MM.1S (cell line): ENCODE data around the gene COMT.

ENCODE experiments used
- DNase-seq: peaks from one replicate; pipeline ENCODE4 v3.0.0-alpha.2; 2015
- H2AFZ ChIP-seq: fragments of 300-600 bp; sonication (generic); 2 replicates; pipeline ENCODE4 v1.6.0; 2016; ENCODE audit warnings: antibody characterized with exemption, low read length
- H3F3A ChIP-seq: fragments of 300-600 bp; sonication (generic); 2 replicates; pipeline ENCODE4 v1.6.1; 2016; ENCODE audit warnings: mild to moderate bottlenecking, antibody characterized with exemption, low read length, moderate library complexity, mixed read lengths; ENCODE audit not compliant: insufficient read depth
- H3K27ac ChIP-seq: fragments of 300-600 bp; sonication (generic); 2 replicates; pipeline ENCODE4 v1.5.1; 2016; ENCODE audit warnings: mild to moderate bottlenecking, low read length
- H3K27me3 ChIP-seq: fragments of 300-600 bp; sonication (generic); replicated peaks from 2 replicates; pipeline ENCODE4 v1.6.0; 2016; ENCODE audit warnings: low read length; ENCODE audit not compliant: insufficient read depth
- H3K36me3 ChIP-seq: fragments of 300-600 bp; sonication (generic); replicated peaks from 2 replicates; pipeline ENCODE4 v1.6.1; 2016; ENCODE audit warnings: mild to moderate bottlenecking, low read length, mixed read lengths; ENCODE audit not compliant: insufficient read depth
- H3K4me1 ChIP-seq: fragments of 300-600 bp; sonication (generic); 2 replicates; pipeline ENCODE4 v1.6.1; 2016; ENCODE audit warnings: low read length, mixed read lengths
- H3K4me2 ChIP-seq: fragments of 300-600 bp; sonication (generic); 2 replicates; pipeline ENCODE4 v1.6.0; 2016; ENCODE audit warnings: low read depth, low read length
- H3K4me3 ChIP-seq: fragments of 300-600 bp; sonication (generic); 2 replicates; pipeline ENCODE4 v1.5.1; 2016; ENCODE audit warnings: low read length, mixed read lengths
- H3K79me2 ChIP-seq: fragments of 300-600 bp; sonication (generic); 2 replicates; pipeline ENCODE4 v1.6.1; 2016; ENCODE audit warnings: mixed run types, low read length, mixed read lengths
- H3K9ac ChIP-seq: fragments of 300-600 bp; sonication (generic); 2 replicates; pipeline ENCODE4 v1.6.1; 2016; ENCODE audit warnings: low read length, mixed read lengths
- H3K9me2 ChIP-seq: fragments of 300-600 bp; sonication (generic); replicated peaks from 2 replicates; pipeline ENCODE4 v1.6.1; 2016; ENCODE audit warnings: mild to moderate bottlenecking, low read length, mixed read lengths; ENCODE audit not compliant: insufficient read depth
- H3K9me3 ChIP-seq: fragments of 300-600 bp; sonication (generic); replicated peaks from 2 replicates; pipeline ENCODE4 v1.6.1; 2016; ENCODE audit warnings: mild to moderate bottlenecking, low read length, mixed read lengths; ENCODE audit not compliant: insufficient read depth
- H4K20me1 ChIP-seq: fragments of 300-600 bp; sonication (generic); 2 replicates; pipeline ENCODE4 v1.6.1; 2016; ENCODE audit warnings: mild to moderate bottlenecking, low read length, moderate library complexity, mixed read lengths; ENCODE audit not compliant: insufficient read depth
- CTCF ChIP-seq: fragments of 300-600 bp; sonication (generic); IDR thresholded peaks from 2 replicates; pipeline ENCODE4 v1.5.1; 2016; ENCODE audit warnings: antibody characterized with exemption, low read length, mixed read lengths
- EZH2 ChIP-seq: fragments of 300-600 bp; sonication (generic); optimal IDR thresholded peaks from 2 replicates; pipeline ENCODE3; 2017; ENCODE audit warnings: low read depth, mild to moderate bottlenecking, antibody characterized with exemption, low read length, mixed read lengths
- EZH2phosphoT487 ChIP-seq: fragments of 300-600 bp; sonication (generic); IDR thresholded peaks from 2 replicates; pipeline ENCODE4 v1.6.1; 2018; ENCODE audit warnings: antibody characterized with exemption, low read length

Gene COMT

GRCh38 chr22:19967850-19968449 is 26.4 kb downstream of the COMT start:
- H4K20me1 ChIP-seq, result no peaks in the 10 kb centered on the region

GRCh38 chr22:19968450-19968891 is 26.9 kb downstream of the COMT start:
- Histone ChIP-seq H3K9ac (no peak overlapping the region), H3K4me2 (no peak overlapping the region), H3K9me2 (no peaks in the 10 kb centered on the region), H2AFZ (no peak overlapping the region), H3K27me3 (no peaks in the 10 kb centered on the region), H4K20me1 (no peaks in the 10 kb centered on the region), H3K4me3 (no peak overlapping the region), H3K27ac (no peak overlapping the region), H3K9me3 (no peaks in the 10 kb centered on the region), H3K36me3 (no peaks in the 10 kb centered on the region), H3K79me2 (no peaks in the 10 kb centered on the region), H3K4me1 (no peaks in the 10 kb centered on the region), H3F3A (no peaks in the 10 kb centered on the region)
- TF ChIP-seq CTCF (no peak), EZH2 (no peak), EZH2phosphoT487 (no peak)
- no peak for DNase-seq

More at GRCh38 chr22:19967850-19968449, 26.4 kb downstream of the COMT start:
- Histone ChIP-seq H3K9me3 (no peaks in the 10 kb centered on the region), H3K79me2 (no peaks in the 10 kb centered on the region), H3K36me3 (no peaks in the 10 kb centered on the region), H3K4me3 (no peak overlapping the region), H3K27me3 (no peaks in the 10 kb centered on the region), H2AFZ (no peak overlapping the region), H3K9ac (no peak overlapping the region), H3F3A (no peaks in the 10 kb centered on the region), H3K4me1 (no peaks in the 10 kb centered on the region), H3K27ac (no peak overlapping the region), H3K9me2 (no peaks in the 10 kb centered on the region), H3K4me2 (no peak overlapping the region)
- TF ChIP-seq CTCF (no peak), EZH2phosphoT487 (no peak), EZH2 (no peak)
- DNase-seq, result no peak

- Histone ChIP-seq H3K9ac (no peak overlapping the region), H3F3A (no peaks in the 10 kb centered on the region), H3K4me3 (no peak overlapping the region), H3K4me1 (no peaks in the 10 kb centered on the region), H3K4me2 (no peak overlapping the region), H4K20me1 (no peaks in the 10 kb centered on the region), H3K36me3 (no peaks in the 10 kb centered on the region), H3K79me2 (no peaks in the 10 kb centered on the region), H3K27ac (no peak overlapping the region), H3K9me3 (no peaks in the 10 kb centered on the region), H3K9me2 (no peaks in the 10 kb centered on the region), H3K27me3 (no peaks in the 10 kb centered on the region), H2AFZ (no peak overlapping the region)
- no peak for TF ChIP-seq EZH2
- TF ChIP-seq CTCF, result no peak
- TF ChIP-seq EZH2phosphoT487, result no peak
- DNase-seq, result no peak
Measured at GRCh38 chr22:19969141-19969928, 27.8 kb downstream of the COMT start.
